Measurements from ENCODE around the gene AMBRA1.
"Not testable (repeated sequence)": the region's sequence is repeated elsewhere in the genome, so short reads cannot be mapped to it uniquely, and the experiment has no call there.

The AMBRA1 gene

DNA sequence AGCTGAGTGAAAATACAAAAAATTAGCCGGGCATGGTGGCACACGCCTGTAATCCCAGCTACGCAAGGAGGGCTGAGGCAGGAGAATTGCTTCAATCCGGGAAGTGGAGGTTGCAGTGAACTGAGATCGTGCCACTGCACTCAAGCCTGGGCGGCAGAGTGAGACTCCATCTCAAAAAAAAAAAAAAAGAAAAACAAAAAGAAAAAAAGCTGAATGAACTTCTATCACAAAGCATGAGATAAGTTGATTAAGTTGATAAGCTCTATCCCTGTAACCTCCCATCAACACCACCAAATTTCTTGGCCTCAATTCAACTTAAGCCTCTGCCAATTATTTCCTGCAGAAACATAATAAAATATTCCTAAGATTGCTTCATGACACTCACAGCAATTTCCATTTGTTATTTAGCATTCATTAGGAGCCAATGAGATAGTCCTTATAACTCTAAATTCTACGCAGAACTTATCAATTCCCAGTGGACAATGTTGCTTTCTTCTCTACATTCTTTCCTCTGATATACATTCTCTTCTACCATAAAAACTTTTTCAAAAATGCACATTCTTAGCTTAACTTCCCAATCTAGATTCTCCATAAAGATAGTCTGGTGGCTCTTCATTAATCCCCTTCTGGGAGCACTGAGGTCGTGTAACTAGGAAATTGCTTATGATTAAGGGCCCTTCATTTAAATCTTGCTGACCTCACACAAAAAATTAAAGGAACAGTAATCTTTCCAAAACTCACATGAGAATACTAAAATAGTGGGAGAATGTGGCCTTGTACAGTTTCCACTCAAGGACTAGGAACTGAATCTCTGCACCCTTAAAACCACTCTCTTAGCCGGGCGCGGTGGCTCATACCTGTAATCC lies 2.9 kb downstream of the AMBRA1 start:
- Histone ChIP-seq H3K9ac (ENCODE audit: low read depth, low read length) (no peak overlapping the region), H3K27ac (ENCODE audit: low read length) (no peak overlapping the region)

DNA sequence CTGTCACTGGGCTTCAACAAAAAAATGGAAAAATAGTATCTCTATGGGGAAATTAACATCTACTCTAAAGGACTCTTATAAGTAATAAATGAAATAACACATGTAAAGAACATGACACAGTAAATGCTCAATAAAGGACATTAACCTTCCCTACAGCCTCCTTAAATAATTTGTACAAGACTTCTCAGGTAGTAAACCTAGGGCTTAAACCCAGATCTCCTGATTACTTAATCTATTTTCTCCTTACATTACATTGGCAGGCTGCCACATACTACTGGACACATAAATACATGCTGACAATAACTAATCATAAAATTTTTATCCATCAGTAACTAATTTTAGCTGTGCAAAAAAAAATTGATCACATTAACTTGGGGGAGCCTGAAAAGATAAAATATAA lies 4.9 kb downstream of the AMBRA1 start:
- H3K36me3 ChIP-seq (ENCODE audit: insufficient read depth, low read depth, low read length): no peaks in the 10 kb centered on the region
- H3K4me1 ChIP-seq (ENCODE audit: insufficient read depth, low read length): 0 out of 2 replicates have a peak, but pooled peaks cover 3% of the 10 kb centered on the region
- H3K27ac ChIP-seq (ENCODE audit: low read length): no peak overlapping the region
- no peak overlapping the region for H3K4me3 ChIP-seq (ENCODE audit: low read length)
- no peak overlapping the region for H3K9ac ChIP-seq (ENCODE audit: low read depth, low read length)
- H3K9me3 ChIP-seq (ENCODE audit: insufficient read depth, low read depth, low read length): no peaks in the 10 kb centered on the region
- no peaks in the 10 kb centered on the region for H3K27me3 ChIP-seq (ENCODE audit: insufficient read depth, low read length)

More for the DNA sequence above, 2.9 kb downstream of the AMBRA1 start:
- no peaks in the 10 kb centered on the region for H3K9me3 ChIP-seq (ENCODE audit: insufficient read depth, low read depth, low read length)
- peaks cover 9% of the 10 kb centered on the region; the same call in 1 of the 2 replicates for H3K4me1 ChIP-seq (ENCODE audit: insufficient read depth, low read length)
- H3K27me3 ChIP-seq (ENCODE audit: insufficient read depth, low read length): no peaks in the 10 kb centered on the region
- H3K36me3 ChIP-seq (ENCODE audit: insufficient read depth, low read depth, low read length): no peaks in the 10 kb centered on the region
- no peak overlapping the region for H3K4me3 ChIP-seq (ENCODE audit: low read length)

- no peak overlapping the region for H3K27ac ChIP-seq (ENCODE audit: low read length)
- H3K9me3 ChIP-seq (ENCODE audit: insufficient read depth, low read depth, low read length): no peaks in the 10 kb centered on the region
- no peak overlapping the region for H3K4me3 ChIP-seq (ENCODE audit: low read length)
- 0 out of 2 replicates have a peak, but pooled peaks cover 3% of the 10 kb centered on the region for H3K4me1 ChIP-seq (ENCODE audit: insufficient read depth, low read length)
- H3K36me3 ChIP-seq (ENCODE audit: insufficient read depth, low read depth, low read length): no peaks in the 10 kb centered on the region
- H3K27me3 ChIP-seq (ENCODE audit: insufficient read depth, low read length): no peaks in the 10 kb centered on the region
- no peak overlapping the region for H3K9ac ChIP-seq (ENCODE audit: low read depth, low read length)
Measured at GRCh38 chr11:46588131-46588530, 5.7 kb downstream of the AMBRA1 start.

GRCh38 chr11:46583513-46583912 lies 10.3 kb downstream of the AMBRA1 start:
- H3K36me3 ChIP-seq (ENCODE audit: insufficient read depth, low read depth, low read length); H3K9me3 ChIP-seq (ENCODE audit: insufficient read depth, low read depth, low read length): not testable (repeated sequence)

DNA sequence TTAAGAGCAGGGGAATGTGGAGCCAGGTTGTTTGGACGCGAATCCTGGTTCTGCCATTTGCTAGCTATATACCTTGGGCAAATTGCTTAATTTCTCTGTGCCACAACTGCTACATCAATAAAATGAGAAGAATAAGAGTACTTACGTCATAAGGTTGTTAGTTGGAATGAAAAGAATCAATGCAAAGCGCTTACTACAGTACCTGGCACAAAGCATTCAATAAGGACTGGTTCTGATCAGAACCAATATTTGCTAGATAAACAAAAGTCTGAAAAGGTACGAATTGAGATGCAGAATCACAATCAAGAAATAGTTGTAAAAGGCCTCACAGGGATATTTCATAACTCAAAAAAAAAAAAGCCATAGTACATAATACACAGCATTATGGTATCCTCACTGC lies 11.2 kb downstream of the AMBRA1 start:
- H3K27me3 ChIP-seq (ENCODE audit: insufficient read depth, low read length): no peaks in the 10 kb centered on the region
- no peak overlapping the region for H3K27ac ChIP-seq (ENCODE audit: low read length)
- no peak overlapping the region for H3K4me3 ChIP-seq (ENCODE audit: low read length)
- no peaks in the 10 kb centered on the region for H3K36me3 ChIP-seq (ENCODE audit: insufficient read depth, low read depth, low read length)
- H3K9me3 ChIP-seq (ENCODE audit: insufficient read depth, low read depth, low read length): no peaks in the 10 kb centered on the region
- no peaks in the 10 kb centered on the region for H3K4me1 ChIP-seq (ENCODE audit: insufficient read depth, low read length)
- H3K9ac ChIP-seq (ENCODE audit: low read depth, low read length): no peak overlapping the region

More at GRCh38 chr11:46583513-46583912, 10.3 kb downstream of the AMBRA1 start:
- not testable (repeated sequence) for H3K27me3 ChIP-seq (ENCODE audit: insufficient read depth, low read length); H3K4me1 ChIP-seq (ENCODE audit: insufficient read depth, low read length); H3K4me3 ChIP-seq (ENCODE audit: low read length); H3K27ac ChIP-seq (ENCODE audit: low read length); H3K9ac ChIP-seq (ENCODE audit: low read depth, low read length)

DNA sequence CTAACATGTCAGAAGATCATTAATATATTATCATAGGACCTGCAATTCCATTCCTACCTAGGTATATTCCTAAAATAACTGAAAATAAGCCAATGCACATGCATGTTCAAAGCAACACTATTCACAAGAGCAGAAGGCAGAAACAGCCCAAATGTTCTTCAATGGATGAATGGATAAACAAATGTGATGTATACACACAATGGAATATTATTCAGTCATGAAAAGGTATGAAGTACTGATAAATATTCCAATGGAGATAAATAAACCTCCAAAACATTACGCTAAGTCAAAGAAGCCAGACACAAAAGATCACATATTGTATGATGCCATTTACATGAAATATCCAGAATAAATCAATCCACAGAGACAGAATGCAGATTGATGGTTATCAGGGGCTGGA lies 16.8 kb downstream of the AMBRA1 start:
- Histone ChIP-seq H3K9ac (ENCODE audit: low read depth, low read length) (no peak overlapping the region), H3K4me1 (ENCODE audit: insufficient read depth, low read length) (no peaks in the 10 kb centered on the region), H3K27ac (ENCODE audit: low read length) (no peak overlapping the region), H3K4me3 (ENCODE audit: low read length) (no peak overlapping the region), H3K9me3 (ENCODE audit: insufficient read depth, low read depth, low read length) (no peaks in the 10 kb centered on the region), H3K27me3 (ENCODE audit: insufficient read depth, low read length) (no peaks in the 10 kb centered on the region), H3K36me3 (ENCODE audit: insufficient read depth, low read depth, low read length) (no peaks in the 10 kb centered on the region)

DNA sequence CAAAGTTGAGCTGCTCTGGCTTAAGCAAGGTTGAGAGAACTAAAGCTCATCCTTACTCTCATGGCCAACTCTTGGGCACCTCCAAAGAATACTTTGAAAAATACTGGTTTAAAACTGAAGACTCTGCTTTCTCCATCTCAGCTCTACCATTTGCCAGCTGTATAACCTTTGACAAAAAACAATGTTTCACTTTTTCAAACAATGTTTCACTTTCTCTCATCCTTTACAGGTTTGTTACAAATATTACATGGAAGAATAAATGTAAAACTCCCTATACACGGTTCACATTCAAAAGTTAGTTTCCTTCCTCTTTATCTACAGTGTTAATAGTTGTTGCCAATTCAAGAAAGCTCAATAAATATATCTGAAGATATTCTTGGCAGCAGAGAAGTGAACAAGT lies 19.2 kb downstream of the AMBRA1 start:
- Histone ChIP-seq H3K9me3 (ENCODE audit: insufficient read depth, low read depth, low read length) (no peaks in the 10 kb centered on the region), H3K36me3 (ENCODE audit: insufficient read depth, low read depth, low read length) (no peaks in the 10 kb centered on the region), H3K27me3 (ENCODE audit: insufficient read depth, low read length) (no peaks in the 10 kb centered on the region), H3K4me1 (ENCODE audit: insufficient read depth, low read length) (no peaks in the 10 kb centered on the region), H3K4me3 (ENCODE audit: low read length) (no peak overlapping the region), H3K9ac (ENCODE audit: low read depth, low read length) (no peak overlapping the region), H3K27ac (ENCODE audit: low read length) (no peak overlapping the region)

DNA sequence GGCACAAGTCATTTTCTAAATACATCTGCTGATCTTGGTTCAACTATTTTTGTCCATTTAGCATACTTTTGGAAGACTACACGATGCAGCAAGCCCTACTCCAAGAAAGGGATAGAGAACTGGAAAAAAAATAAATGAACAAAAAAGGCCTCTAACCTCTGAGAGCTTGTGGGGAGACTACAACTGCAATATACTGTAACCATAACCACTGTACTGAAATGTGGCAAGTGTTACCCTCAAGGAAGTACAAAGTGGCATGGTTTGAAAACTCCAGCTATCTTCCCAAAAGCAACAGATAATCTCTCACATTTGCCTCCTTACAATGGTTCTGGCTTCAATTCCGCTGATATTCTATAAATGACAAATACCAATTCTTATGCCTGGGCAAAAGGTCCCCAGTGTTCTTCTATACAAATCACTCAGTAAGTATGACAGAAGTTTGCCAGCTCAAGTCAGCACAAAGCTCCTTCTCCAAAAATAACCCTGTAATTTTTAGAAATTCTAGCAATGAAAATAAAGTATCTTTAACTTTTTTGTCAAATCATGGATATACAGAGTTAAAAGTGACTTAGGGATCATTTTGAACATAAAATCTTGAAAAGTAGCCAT lies 22.9 kb downstream of the AMBRA1 start:
- H3K4me3 ChIP-seq (ENCODE audit: low read length): no peak overlapping the region
- no peak overlapping the region for H3K9ac ChIP-seq (ENCODE audit: low read depth, low read length)
- H3K9me3 ChIP-seq (ENCODE audit: insufficient read depth, low read depth, low read length): no peaks in the 10 kb centered on the region
- H3K36me3 ChIP-seq (ENCODE audit: insufficient read depth, low read depth, low read length): no peaks in the 10 kb centered on the region
- no peaks in the 10 kb centered on the region for H3K27me3 ChIP-seq (ENCODE audit: insufficient read depth, low read length)
- no peak overlapping the region for H3K27ac ChIP-seq (ENCODE audit: low read length)
- H3K4me1 ChIP-seq (ENCODE audit: insufficient read depth, low read length): no peaks in the 10 kb centered on the region

GRCh38 chr11:46565232-46565840 lies 28.5 kb downstream of the AMBRA1 start:
- H3K27me3 ChIP-seq (ENCODE audit: insufficient read depth, low read length): no peaks in the 10 kb centered on the region
- no peaks in the 10 kb centered on the region for H3K4me1 ChIP-seq (ENCODE audit: insufficient read depth, low read length)
- no peak overlapping the region for H3K4me3 ChIP-seq (ENCODE audit: low read length)
- no peaks in the 10 kb centered on the region for H3K36me3 ChIP-seq (ENCODE audit: insufficient read depth, low read depth, low read length)
- no peak overlapping the region for H3K27ac ChIP-seq (ENCODE audit: low read length)
- H3K9ac ChIP-seq (ENCODE audit: low read depth, low read length): no peak overlapping the region
- H3K9me3 ChIP-seq (ENCODE audit: insufficient read depth, low read depth, low read length): no peaks in the 10 kb centered on the region

- Histone ChIP-seq H3K4me1 (ENCODE audit: insufficient read depth, low read length) (no peaks in the 10 kb centered on the region), H3K4me3 (ENCODE audit: low read length) (no peak overlapping the region), H3K9me3 (ENCODE audit: insufficient read depth, low read depth, low read length) (no peaks in the 10 kb centered on the region), H3K27me3 (ENCODE audit: insufficient read depth, low read length) (no peaks in the 10 kb centered on the region), H3K36me3 (ENCODE audit: insufficient read depth, low read depth, low read length) (no peaks in the 10 kb centered on the region), H3K27ac (ENCODE audit: low read length) (no peak overlapping the region), H3K9ac (ENCODE audit: low read depth, low read length) (no peak overlapping the region)
Measured at GRCh38 chr11:46564459-46564858, 29.4 kb downstream of the AMBRA1 start.

DNA sequence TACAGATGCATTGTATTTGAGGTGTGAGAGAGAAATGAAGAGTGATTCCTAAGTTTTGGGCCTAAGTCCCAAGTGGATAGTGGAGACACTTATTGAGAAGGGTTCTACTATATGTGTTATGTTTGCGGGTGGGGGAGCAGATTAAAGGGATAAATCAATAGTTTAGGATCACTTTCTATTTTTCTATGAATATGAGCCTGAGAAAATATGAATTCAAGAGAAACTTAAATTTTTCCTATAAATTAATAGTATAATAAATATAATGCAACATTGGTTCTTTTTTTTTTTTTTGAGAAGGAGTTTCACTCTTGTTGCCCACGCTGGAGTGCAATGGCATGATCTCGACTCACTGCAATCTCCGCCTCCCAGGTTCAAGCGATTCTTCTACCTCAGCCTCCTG lies 31.3 kb downstream of the AMBRA1 start:
- H3K36me3 ChIP-seq (ENCODE audit: insufficient read depth, low read depth, low read length): no peaks in the 10 kb centered on the region
- H3K9me3 ChIP-seq (ENCODE audit: insufficient read depth, low read depth, low read length): no peaks in the 10 kb centered on the region
- H3K4me1 ChIP-seq (ENCODE audit: insufficient read depth, low read length): no peaks in the 10 kb centered on the region
- no peak overlapping the region for H3K27ac ChIP-seq (ENCODE audit: low read length)
- H3K4me3 ChIP-seq (ENCODE audit: low read length): no peak overlapping the region
- no peak overlapping the region for H3K9ac ChIP-seq (ENCODE audit: low read depth, low read length)
- H3K27me3 ChIP-seq (ENCODE audit: insufficient read depth, low read length): no peaks in the 10 kb centered on the region

Measured in iPS-20b (cell line).